ENCODE results near the gene ARHGAP6.

GRCh38 chrX:11670316-11670715 lies 4.6 kb upstream of the ARHGAP6 start:
- no peak for TF ChIP-seq CTCF (IDR thresholded peaks at IDR 0.05)
- TF ChIP-seq POLR2A (IDR thresholded peaks at IDR 0.05) = no peak

Data from heart left ventricle (tissue), 13 donors.